ENCODE data around the gene WDR4. TPM values are rescaled to one million over a fixed set of nuclear protein-coding genes. Genes with fewer than 3 reads are reported as not detected.

The WDR4 gene
- polyA plus RNA-seq, 1 of the 3 experiments (the other 2 are of a cell fraction): 26.5 TPM

- POLR2A ChIA-PET: no interaction called here
- no peak overlapping the region for H3K9ac ChIP-seq
- peaks cover 16% of the 10 kb centered on the region for H3K79me2 ChIP-seq (ENCODE audit: insufficient read depth)
- TF ChIP-seq RCOR1 (IDR thresholded peaks at IDR 0.05; ENCODE audit: low read length) (no peak), ELF1 (IDR thresholded peaks at IDR 0.05) (no peak), ZBTB33 (IDR thresholded peaks at IDR 0.05; ENCODE audit: borderline replicate concordance, low read depth) (no peak), RFX5 (IDR thresholded peaks at IDR 0.05; ENCODE audit: low read length) (no peak), CHD2 (IDR thresholded peaks at IDR 0.05; ENCODE audit: low read length, partially characterized antibody) (no peak), EP300 (IDR thresholded peaks at IDR 0.05; ENCODE audit: borderline replicate concordance in 1 of 2, low read depth in 1 of 2, low read length in 1 of 2) (no peak), USF2 (IDR thresholded peaks at IDR 0.05; ENCODE audit: borderline replicate concordance, low read depth, low read length) (no peak), FOXM1 (IDR thresholded peaks at IDR 0.05; ENCODE audit: low read depth) (no peak), MEF2A (IDR thresholded peaks at IDR 0.05; ENCODE audit: borderline replicate concordance, low read depth) (no peak), TCF12 (IDR thresholded peaks at IDR 0.05) (no peak), FOXJ3 (CRISPR knock-in tag; IDR thresholded peaks at IDR 0.05) (no peak), POLR2AphosphoS5 (IDR thresholded peaks at IDR 0.05; ENCODE audit: low read depth, low read length) (no peak), GATA2 (CRISPR knock-in tag; IDR thresholded peaks at IDR 0.05) (no peak), EZH2phosphoT487 (IDR thresholded peaks at IDR 0.05; ENCODE audit: borderline replicate concordance, low read depth) (no peak), CTCF (IDR thresholded peaks at IDR 0.05) (no peak), SMC3 (IDR thresholded peaks at IDR 0.05; ENCODE audit: low read depth, low read length) (no peak), JUND (IDR thresholded peaks at IDR 0.05) (no peak), RAD21 (IDR thresholded peaks at IDR 0.05; ENCODE audit: low read length) (no peak), IRF3 (IDR thresholded peaks at IDR 0.05; ENCODE audit: low read depth, low read length) (no peak)
- no peak overlapping the region for H3K4me3 ChIP-seq (ENCODE audit: low read depth in 2 of 2, low read length in 1 of 2)
- no peak for DNase-seq
- no peaks in the 10 kb centered on the region for H3K9me3 ChIP-seq
- no peak overlapping the region for H2AFZ ChIP-seq (ENCODE audit: low read depth)
- H3K4me2 ChIP-seq: no peak overlapping the region
- 98% methylated on average over 16 of the region's 16 CpGs for WGBS (ENCODE audit: low lambda C conversion rate)
- CTCF ChIA-PET: no interaction called here
- no peaks in the 10 kb centered on the region for H3K4me1 ChIP-seq (ENCODE audit: control insufficient read depth in 1 of 2, insufficient read depth in 2 of 2, low read depth in 1 of 2, low read length in 1 of 2)
- no peaks in the 10 kb centered on the region for H3K27me3 ChIP-seq (ENCODE audit: insufficient read depth)
- no peak overlapping the region for H3K27ac ChIP-seq (ENCODE audit: low read depth in 2 of 2, low read length in 1 of 2)
- no peaks in the 10 kb centered on the region for H4K20me1 ChIP-seq (ENCODE audit: insufficient read depth)
- H3K36me3 ChIP-seq (replicated peaks in 1 of 2; ENCODE audit: control insufficient read depth in 1 of 2, insufficient read depth in 2 of 2, low read length in 1 of 2): peaks cover 39 to 45% of the 10 kb centered on the region in 2 experiments
- H3K9me2 ChIP-seq: no peaks in the 10 kb centered on the region
- H3F3A ChIP-seq (replicated peaks; ENCODE audit: insufficient read depth): no peaks in the 10 kb centered on the region
Observed at GRCh38 chr21:42906233-42906632, 26.9 kb upstream of the WDR4 start.
